Right atrium auricular region (tissue), 2 donors: ENCODE measurements around the gene ZNF485. TPM values are rescaled to one million over a fixed set of nuclear protein-coding genes. Genes with fewer than 3 reads are reported as not detected.

Experiments
- DNase-seq: peaks from one replicate; pipeline ENCODE4 v3.0.0-alpha.2; 2019; ENCODE audit warnings: low spot score
- H3K27ac ChIP-seq, 2 donors: fragments of 200-600 bp; sonication (generic); 1 replicate in 1 of 2; 2 replicates in 1 of 2; pipeline ENCODE4 v1.5.1; 2016 to 2019
- H3K27me3 ChIP-seq, 2 donors: fragments of 200-600 bp; sonication (generic); one replicate each; pipeline versions ENCODE4 v1.5.1 to v1.6.0; 2017 to 2019
- H3K36me3 ChIP-seq: fragments of 200-600 bp; sonication (generic); one replicate; pipeline ENCODE4 v1.5.1; 2016
- H3K4me1 ChIP-seq, 2 donors: fragments of 200-600 bp; sonication (generic); one replicate each; pipeline versions ENCODE4 v1.5.1 to v1.6.0; 2017 to 2019
- H3K4me3 ChIP-seq, 2 donors: fragments of 200-600 bp; sonication (generic); 1 replicate in 1 of 2; 2 replicates in 1 of 2; pipeline ENCODE4 v1.5.1; 2017 to 2019; ENCODE audit warnings: mild to moderate bottlenecking in 1 of 2, moderate library complexity in 1 of 2
- H3K9me3 ChIP-seq, 2 donors: fragments of 200-600 bp; sonication (generic); one replicate each; pipeline ENCODE4 v1.5.1; 2019
- CTCF ChIP-seq, 2 donors: fragments of 200-600 bp; sonication (generic); IDR thresholded peaks; one replicate each; pipeline ENCODE4 v1.5.1; 2019; ENCODE audit warnings: antibody characterized with exemption in 2 of 2
- total RNA-seq, 2 donors: library from RNA; depleted of rRNA; stranded (reverse); fragments of >200 nt; gene quantifications; one replicate each; pipeline ENCODE4 v1.1.0, GENCODE V29; 2016

ZNF485 gene
- total RNA-seq, 2 donors from 2014 or later = 0.98 to 1.1 TPM

DNA sequence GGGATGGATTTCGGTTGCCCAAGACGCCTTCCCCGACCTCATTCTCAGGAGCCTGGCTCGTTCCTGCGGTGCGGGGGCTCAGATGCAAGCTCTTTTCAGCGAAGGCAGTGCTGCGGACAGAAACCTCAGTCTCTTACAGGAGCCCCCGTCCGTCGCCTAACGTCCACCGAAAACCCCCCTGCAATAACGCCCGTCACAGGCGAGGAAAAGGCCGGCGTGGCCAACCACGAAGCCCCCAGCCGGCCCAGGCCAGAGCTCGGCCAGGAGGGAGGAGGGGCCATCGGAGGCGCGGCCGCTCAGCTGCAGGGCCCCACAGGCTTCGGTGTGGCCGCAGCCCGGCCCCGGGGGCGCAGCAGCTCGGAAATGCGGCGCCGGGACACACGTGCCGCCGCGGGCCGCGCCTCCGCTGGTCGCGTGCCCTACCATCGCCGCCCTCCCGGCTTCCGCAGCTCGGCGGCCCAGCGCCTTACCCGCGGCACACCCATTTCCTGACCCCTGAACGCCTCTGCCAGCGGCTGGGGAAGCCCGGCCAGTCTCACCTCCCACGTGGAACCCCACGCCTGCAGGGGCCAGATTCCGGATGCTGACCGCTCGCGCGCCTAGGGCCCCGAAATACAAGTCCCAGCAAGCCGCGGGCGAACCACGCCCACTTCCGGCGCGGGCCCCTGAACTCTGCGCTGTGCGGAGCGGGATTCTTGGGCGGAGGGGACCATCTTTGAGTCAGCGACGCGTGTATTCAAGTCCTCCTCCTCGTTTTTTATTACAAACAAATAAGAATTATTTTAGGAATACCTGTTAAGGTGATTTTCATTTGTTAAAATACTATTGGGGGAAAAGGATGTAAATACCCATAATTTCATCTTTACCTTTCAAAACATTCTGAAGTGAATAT lies 32.0 kb upstream of the ZNF485 start, which contains the start of gene ZNF239:
ZNF239 (minus strand) TSS at position 616 of the 892 bp plus-strand sequence. CDS start 16,537 bp downstream, outside the sequence.
- Histone ChIP-seq H3K4me3 (peak within 1 kb of the TSS; percentile 64 to 74), H3K27me3 (no peaks in the 10 kb centered on the region)
- TF ChIP-seq CTCF (IDR thresholded peaks at IDR 0.05) = no peak

GRCh38 chr10:43574906-43575305 lies 31.3 kb upstream of the ZNF485 start:
- no peaks in the 10 kb centered on the region for H3K36me3 ChIP-seq
- DNase-seq = no peak
- peaks cover 0 to 17% of the 10 kb centered on the region in 2 donors for H3K4me1 ChIP-seq
- no peak for TF ChIP-seq CTCF (IDR thresholded peaks at IDR 0.05)
- H3K4me3 ChIP-seq = peak overlapping the region; percentile 64 to 74
- no peaks in the 10 kb centered on the region for H3K9me3 ChIP-seq
- H3K27ac ChIP-seq = peak overlapping the region; percentile 68 to 80
- H3K27me3 ChIP-seq = no peaks in the 10 kb centered on the region

More for the DNA sequence above, 32.0 kb upstream of the ZNF485 start, which contains the start of gene ZNF239:
- peak; percentile 94 for DNase-seq
- H3K36me3 ChIP-seq = no peaks in the 10 kb centered on the region
- H3K27ac ChIP-seq = peak within 1 kb of the TSS; percentile 68 to 80
- H3K9me3 ChIP-seq = no peaks in the 10 kb centered on the region
- H3K4me1 ChIP-seq = peaks cover 0 to 17% of the 10 kb centered on the region in 2 donors

GRCh38 chr10:43576062-43576461 lies 30.2 kb upstream of the ZNF485 start:
- Histone ChIP-seq H3K27me3 (no peaks in the 10 kb centered on the region), H3K4me3 (no peak overlapping the region), H3K36me3 (no peaks in the 10 kb centered on the region), H3K4me1 (peaks cover 0 to 17% of the 10 kb centered on the region in 2 donors), H3K9me3 (no peaks in the 10 kb centered on the region), H3K27ac (no peak overlapping the region)
- no peak for DNase-seq
- TF ChIP-seq CTCF (IDR thresholded peaks at IDR 0.05) = no peak

GRCh38 chr10:43576580-43576979 lies 29.7 kb upstream of the ZNF485 start:
- H3K27ac ChIP-seq = no peak overlapping the region
- no peak overlapping the region for H3K4me3 ChIP-seq
- no peaks in the 10 kb centered on the region for H3K36me3 ChIP-seq
- H3K27me3 ChIP-seq = no peaks in the 10 kb centered on the region
- peaks cover 0 to 17% of the 10 kb centered on the region in 2 donors for H3K4me1 ChIP-seq
- TF ChIP-seq CTCF (IDR thresholded peaks at IDR 0.05) = no peak
- no peak for DNase-seq
- H3K9me3 ChIP-seq = no peaks in the 10 kb centered on the region

DNA sequence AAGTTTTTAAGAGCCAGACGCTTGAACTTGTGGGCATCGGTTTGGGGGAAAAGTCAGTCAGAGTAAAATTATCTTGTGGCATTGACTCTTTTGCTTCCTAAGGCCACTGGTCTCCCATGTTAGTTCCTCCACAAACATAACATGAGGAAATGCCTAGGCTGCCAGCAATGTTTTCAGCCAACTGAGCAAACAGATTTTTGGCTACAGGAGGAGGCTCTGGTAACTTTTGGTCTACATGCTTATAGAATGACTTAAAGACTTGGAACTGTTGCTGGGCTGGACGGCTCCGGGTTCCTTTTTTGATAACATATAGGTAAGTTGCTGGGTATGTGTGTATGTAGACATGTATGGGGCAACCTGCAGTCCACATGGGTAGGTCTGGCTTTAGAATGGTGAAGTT lies 22.2 kb upstream of the ZNF485 start:
- no peaks in the 10 kb centered on the region for H3K36me3 ChIP-seq
- no peaks in the 10 kb centered on the region for H3K4me1 ChIP-seq
- no peak overlapping the region for H3K4me3 ChIP-seq
- H3K27me3 ChIP-seq = no peaks in the 10 kb centered on the region
- no peak for TF ChIP-seq CTCF (IDR thresholded peaks at IDR 0.05)
- DNase-seq = no peak
- no peak overlapping the region for H3K27ac ChIP-seq
- no peaks in the 10 kb centered on the region for H3K9me3 ChIP-seq
